Hippocampal formation (tissue), 2 donors: ENCODE measurements around the gene PTCH2.

Experiments
- DNase-seq, 2 donors: peaks; one replicate each; lab custom pipeline; 2025; lab: John Stamatoyannopoulos, UW

Gene PTCH2

GRCh38 chr1:44778705-44779576 is 64.1 kb downstream of the PTCH2 start:
- DNase-seq, result no peak

GRCh38 chr1:44777969-44778635 is 65.0 kb downstream of the PTCH2 start:
- DNase-seq, result no peak

GRCh38 chr1:44777547-44777946 is 65.5 kb downstream of the PTCH2 start:
- no peak for DNase-seq

GRCh38 chr1:44776730-44777068 is 66.4 kb downstream of the PTCH2 start:
- no peak for DNase-seq

GRCh38 chr1:44775930-44776729 is 66.9 kb downstream of the PTCH2 start:
- no peak for DNase-seq

- peak; percentile 84 to 94 for DNase-seq
These were observed 67.7 kb downstream of the PTCH2 start, which contains the start of gene RPS8 for GRCh38 chr1:44775078-44775929. RPS8 (plus strand) TSS chr1:44775540; CDS start chr1:44775597, 57 bp downstream.
